IMR-90 (cell line): ENCODE results near the gene NXN. TPM values are rescaled to one million over a fixed set of nuclear protein-coding genes. Genes with fewer than 3 reads are reported as not detected.

Source experiments
- ATAC-seq: fragments of 200-7000 bp; cut with Tn5 transposase; 2 replicates; pipeline ENCODE4 v1.9.1; 2020; ENCODE audit warnings: low read depth, mild to moderate bottlenecking, moderate library complexity
- BruUV-seq: library from RNA; stranded (reverse); fragments of 400-500 nt; replicated peaks from 2 replicates; lab custom pipeline; 2021; lab: Mats Ljungman, UMichigan
- CTCF ChIA-PET: fragments of 300-600 bp; formaldehyde crosslinking; extraction: SDS; loops from one replicate; lab custom pipeline; 2021; ENCODE audit warnings: antibody characterized with exemption; lab: Yijun Ruan, JAX
- POLR2A ChIA-PET: fragments of 300-600 bp; sonication (Branson Sonifier 250); formaldehyde crosslinking; loops from one replicate; lab custom pipeline; 2022; ENCODE audit warnings: antibody characterized with exemption; ENCODE audit not compliant: unreplicated experiment; lab: Charles Lee
- DNase-seq: peaks from one replicate; pipeline ENCODE4 v3.0.0; 2013
- H2AFZ ChIP-seq: replicated peaks from 2 replicates; pipeline ENCODE3; 2013; ENCODE audit warnings: low read length, mild to moderate bottlenecking; ENCODE audit not compliant: poor library complexity
- H2AK5ac ChIP-seq: 2 replicates; pipeline ENCODE4 v1.6.1; 2013; ENCODE audit warnings: low read depth, low read length, inconsistent platforms
- H2AK9ac ChIP-seq: replicated peaks from 2 replicates; pipeline ENCODE3; 2013; ENCODE audit warnings: mild to moderate bottlenecking, low read depth, low read length, moderate library complexity; ENCODE audit not compliant: poor library complexity
- H2BK120ac ChIP-seq: 2 replicates; pipeline ENCODE4 v1.6.1; 2013; ENCODE audit warnings: low read depth, low read length, inconsistent platforms
- H2BK15ac ChIP-seq: 3 replicates; pipeline ENCODE4 v1.6.1; 2013; ENCODE audit warnings: low read depth, low read length, inconsistent platforms
- H2BK20ac ChIP-seq: 2 replicates; pipeline ENCODE4 v1.6.1; 2013; ENCODE audit warnings: low read depth, mild to moderate bottlenecking, inconsistent platforms, low read length, moderate library complexity
- H2BK5ac ChIP-seq: 2 replicates; pipeline ENCODE4 v1.6.1; 2013; ENCODE audit warnings: mild to moderate bottlenecking, low read depth, low read length, inconsistent platforms; ENCODE audit not compliant: poor library complexity, severe bottlenecking
- H3K14ac ChIP-seq: replicated peaks from 2 replicates; pipeline ENCODE4 v1.6.1; 2013; ENCODE audit warnings: low read depth, low read length, inconsistent platforms
- H3K18ac ChIP-seq: 2 replicates; pipeline ENCODE4 v1.6.1; 2013; ENCODE audit warnings: low read depth, low read length, control low read depth
- H3K23ac ChIP-seq: 2 replicates; pipeline ENCODE4 v1.6.1; 2013; ENCODE audit warnings: low read depth, low read length, inconsistent platforms
- H3K27ac ChIP-seq: 2 replicates; pipeline ENCODE4 v1.5.1; 2013; ENCODE audit warnings: mild to moderate bottlenecking, control low read depth, low read length; ENCODE audit not compliant: insufficient read depth
- H3K27me3 ChIP-seq: 2 replicates; pipeline ENCODE4 v1.6.1; 2013; ENCODE audit warnings: low read length; ENCODE audit not compliant: control insufficient read depth, insufficient read depth
- H3K36me3 ChIP-seq: 2 replicates; pipeline ENCODE4 v1.6.1; 2013; ENCODE audit warnings: low read length, mixed read lengths; ENCODE audit not compliant: control insufficient read depth, insufficient read depth
- H3K4ac ChIP-seq: 2 replicates; pipeline ENCODE4 v1.6.1; 2013; ENCODE audit warnings: low read depth, low read length, inconsistent platforms
- H3K4me1 ChIP-seq: 2 replicates; pipeline ENCODE4 v1.6.1; 2013; ENCODE audit warnings: low read length, mixed read lengths; ENCODE audit not compliant: control insufficient read depth, insufficient read depth
- H3K4me2 ChIP-seq: 2 replicates; pipeline ENCODE4 v1.6.1; 2013; ENCODE audit warnings: low read depth, mild to moderate bottlenecking, control low read depth, low read length, moderate library complexity
- H3K4me3 ChIP-seq: 2 replicates; pipeline ENCODE4 v1.5.1; 2013; ENCODE audit warnings: low read depth, mild to moderate bottlenecking, control low read depth, low read length, moderate library complexity; ENCODE audit not compliant: insufficient read depth
- H3K56ac ChIP-seq: 2 replicates; pipeline ENCODE4 v1.6.1; 2013; ENCODE audit warnings: low read length, inconsistent platforms; ENCODE audit not compliant: insufficient read depth; ENCODE audit errors: extremely low read depth
- H3K79me1 ChIP-seq, 2 experiments: 2 replicates each; pipeline ENCODE4 v1.6.1; 2013; ENCODE audit warnings: low read length in 2 of 2, inconsistent platforms in 1 of 2, low read depth in 1 of 2
- H3K9ac ChIP-seq: 2 replicates; pipeline ENCODE4 v1.6.1; 2013; ENCODE audit warnings: low read depth, low read length, control low read depth
- H3K9me1 ChIP-seq: 2 replicates; pipeline ENCODE4 v1.6.1; 2013; ENCODE audit warnings: low read length, inconsistent platforms; ENCODE audit not compliant: insufficient read depth
- H3K9me3 ChIP-seq: 2 replicates; pipeline ENCODE4 v1.6.1; 2013; ENCODE audit warnings: low read length; ENCODE audit not compliant: control insufficient read depth, insufficient read depth
- H4K20me1 ChIP-seq: 2 replicates; pipeline ENCODE4 v1.6.1; 2013; ENCODE audit warnings: low read length, inconsistent platforms; ENCODE audit not compliant: insufficient read depth
- H4K5ac ChIP-seq: 2 replicates; pipeline ENCODE4 v1.6.1; 2013; ENCODE audit warnings: mild to moderate bottlenecking, low read depth, low read length, control low read depth
- H4K8ac ChIP-seq, 2 experiments: 2 replicates each; pipeline ENCODE4 v1.6.1; 2013; ENCODE audit warnings: low read depth in 2 of 2, low read length in 2 of 2, control low read depth in 1 of 2, inconsistent platforms in 1 of 2
- H4K91ac ChIP-seq: 2 replicates; pipeline ENCODE4 v1.6.1; 2013; ENCODE audit warnings: low read depth, low read length, inconsistent platforms; ENCODE audit not compliant: insufficient read depth
- BHLHE40 ChIP-seq: fragments of 150-350 bp; IDR thresholded peaks from 2 replicates; pipeline ENCODE4 v1.6.1; 2016; ENCODE audit warnings: mild to moderate bottlenecking, low read depth, low read length
- MXI1 ChIP-seq: IDR thresholded peaks from 2 replicates; pipeline ENCODE4 v1.6.1; 2012; ENCODE audit warnings: low read depth, mild to moderate bottlenecking, low read length, moderate library complexity, borderline replicate concordance
- POLR2A ChIP-seq: IDR thresholded peaks from 2 replicates; pipeline ENCODE4 v1.6.1; 2012; ENCODE audit warnings: mild to moderate bottlenecking, low read depth, low read length
- SMC3 ChIP-seq: fragments of 150-350 bp; IDR thresholded peaks from 2 replicates; pipeline ENCODE4 v1.6.1; 2016; ENCODE audit warnings: low read depth, mild to moderate bottlenecking, antibody characterized with exemption, low read length, moderate library complexity
- WGBS, 2 experiments: methylation state at CpG; one replicate each; pipeline versions ENCODE4 v1.1.5 to v1.1.7; 2013; ENCODE audit warnings: missing lambda C conversion rate in 2 of 2; ENCODE audit not compliant: insufficient read length in 1 of 2; ENCODE audit errors: extremely low coverage in 2 of 2; 5-methylcytosine and 5-hydroxymethylcytosine counted together
- dilution Hi-C: fragments of 300-500 bp; cut with HindIII; formaldehyde crosslinking; loops from one replicate; pipeline ENCODE4 v1.14.3; 2018; ENCODE audit warnings: low sequenced_read_pairs; ENCODE audit not compliant: unreplicated experiment
- in situ Hi-C: fragments of 300-500 bp; cut with MboI; formaldehyde crosslinking; loops from 3 replicates; pipeline ENCODE4 v1.14.3; 2019; ENCODE audit warnings: low sequenced_read_pairs, inconsistent platforms, mixed read lengths
- intact Hi-C: fragments of 100-400 bp; cut with micrococcal nuclease; formaldehyde crosslinking; loops from 2 replicates; pipeline ENCODE4 v1.10.0; 2022
- polyA plus RNA-seq, 3 experiments: library from polyadenylated mRNA; depleted of rRNA; stranded (reverse); fragments of >200 nt; gene quantifications; 2 replicates each; pipeline ENCODE4 v1.2.3, GENCODE V29; 2012; ENCODE audit warnings: low replicate concordance in 1 of 3
- total RNA-seq: library from RNA; depleted of rRNA; stranded (reverse); fragments of >200 nt; gene quantifications from 2 replicates; pipeline ENCODE4 v1.2.3, GENCODE V29; 2012
- TF ChIP-seq, protein P1 (sequence below): fragments of 150-350 bp; IDR thresholded peaks from 2 replicates; pipeline ENCODE4 v1.6.1; 2017; ENCODE audit warnings: mild to moderate bottlenecking, antibody characterized with exemption, low read length, low read depth

Gene NXN
- total and polyA plus RNA-seq, 2 of the 4 experiments (the other 2 are of a cell fraction), result 52.5 to 116 TPM

DNA sequence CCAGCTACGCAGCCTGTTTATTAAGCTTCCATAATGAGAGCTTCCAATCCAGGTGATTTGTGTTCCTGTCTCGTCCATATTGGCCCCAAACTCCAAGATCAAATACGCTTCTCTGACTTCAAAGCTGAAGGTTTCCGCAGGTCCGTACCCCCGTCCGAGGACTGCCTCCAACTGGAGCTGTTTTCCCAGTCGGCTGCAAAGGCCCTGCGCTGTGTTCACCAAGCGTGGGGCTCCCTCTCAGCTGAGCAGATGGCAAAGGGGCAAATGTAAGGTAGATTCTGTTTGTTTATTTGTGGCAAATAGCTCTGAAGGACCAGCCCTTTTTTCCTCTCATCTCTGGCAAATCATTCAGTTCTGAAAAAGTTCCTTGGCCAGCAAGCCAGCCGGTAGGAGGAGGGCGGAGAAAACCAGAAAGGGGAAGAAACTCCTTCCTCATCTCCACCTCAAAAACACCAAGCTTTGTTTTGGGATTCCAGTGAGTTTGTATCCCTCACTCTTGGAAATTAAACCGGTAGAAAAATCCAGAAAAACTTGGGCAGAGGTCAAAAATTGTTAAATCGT, 35.2 kb downstream of the NXN start:
- H4K8ac ChIP-seq, result no peak overlapping the region
- ChIA-PET POLR2A (no interaction called here), CTCF (no interaction called here)
- no peak overlapping the region for H2BK5ac ChIP-seq
- no peak overlapping the region for H2AFZ ChIP-seq
- no peak overlapping the region for H3K14ac ChIP-seq
- H3K79me1 ChIP-seq, result peaks cover 15 to 40% of the 10 kb centered on the region in 2 experiments
- peaks cover 5% of the 10 kb centered on the region; the same call in 1 of the 2 replicates for H3K4me1 ChIP-seq
- H3K18ac ChIP-seq, result no peak overlapping the region
- WGBS, 2 experiments, result no CpG with 5 or more reads among the region's 14 CpGs
- H3K27ac ChIP-seq, result no peak overlapping the region
- no peak for DNase-seq
- in situ Hi-C loops, result no loop called here
- no peak overlapping the region for H2BK20ac ChIP-seq
- intact Hi-C loops, result no loop called here
- H4K20me1 ChIP-seq, result peaks cover 34% of the 10 kb centered on the region
- dilution Hi-C loops, result no loop called here
- no peak overlapping the region for H3K4me2 ChIP-seq
- no peaks in the 10 kb centered on the region for H3K9me1 ChIP-seq
- no peak overlapping the region; the same call in 2 of the 3 replicates for H2BK15ac ChIP-seq
- H3K4ac ChIP-seq, result no peak overlapping the region
- no peak overlapping the region for H4K5ac ChIP-seq
- 0 out of 2 replicates have a peak, but pooled peaks cover 2% of the 10 kb centered on the region for H3K27me3 ChIP-seq
- peaks cover 11% of the 10 kb centered on the region; the same call in 1 of the 2 replicates for H3K36me3 ChIP-seq
- H2BK120ac ChIP-seq, result 0 out of 2 replicates have a peak overlapping the region, but pooled peaks have one; percentile 1
- H3K9ac ChIP-seq, result no peak overlapping the region
- no peaks in the 10 kb centered on the region for H3K9me3 ChIP-seq
- TSS peak; percentile 23 for BruUV-seq
- no peak overlapping the region for H4K91ac ChIP-seq
- H3K23ac ChIP-seq, result no peak overlapping the region
- H3K56ac ChIP-seq, result no peak overlapping the region
- no peak overlapping the region for H2AK9ac ChIP-seq
- no peak for TF ChIP-seq POLR2A
- TF ChIP-seq MXI1, result no peak
- TF ChIP-seq, protein P1, sequence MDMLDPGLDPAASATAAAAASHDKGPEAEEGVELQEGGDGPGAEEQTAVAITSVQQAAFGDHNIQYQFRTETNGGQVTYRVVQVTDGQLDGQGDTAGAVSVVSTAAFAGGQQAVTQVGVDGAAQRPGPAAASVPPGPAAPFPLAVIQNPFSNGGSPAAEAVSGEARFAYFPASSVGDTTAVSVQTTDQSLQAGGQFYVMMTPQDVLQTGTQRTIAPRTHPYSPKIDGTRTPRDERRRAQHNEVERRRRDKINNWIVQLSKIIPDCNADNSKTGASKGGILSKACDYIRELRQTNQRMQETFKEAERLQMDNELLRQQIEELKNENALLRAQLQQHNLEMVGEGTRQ, result no peak
- no peak for TF ChIP-seq BHLHE40
- TF ChIP-seq SMC3, result no peak
- no peak for ATAC-seq
- no peak overlapping the region for H3K4me3 ChIP-seq
- H2AK5ac ChIP-seq, result no peak overlapping the region
